Spleen (tissue), 7 donors: ENCODE results near the gene MAP3K10.

Source experiments
- POLR2A ChIP-seq, 3 donors: fragments of 450-650 bp; IDR thresholded peaks; one replicate each; pipeline ENCODE4 v1.5.1; 2017; ENCODE audit warnings: antibody characterized with exemption in 3 of 3, mild to moderate bottlenecking in 1 of 3
- TF ChIP-seq, protein P1 (sequence below), 11 experiments: fragments of 200-600 bp in 7 of 11; fragments of 450-650 bp in 4 of 11; sonication (generic) in 4 of 11; IDR thresholded peaks in 8 of 11; conservative IDR thresholded peaks in 3 of 11; 1 replicate in 7 of 11; 2 replicates in 4 of 11; pipeline versions ENCODE4 v1.4.0 to v1.8.0; 2016 to 2021; ENCODE audit warnings: antibody characterized with exemption in 11 of 11, inconsistent platforms in 4 of 11, mild to moderate bottlenecking in 1 of 11
- donor health status: DM: no; HTN: no; CAD: no; lungs with moderate emphysema.
- donor health status: DM: no; HTN: no; CAD: no.
- donor health status: DM: no; HTN: no; CAD: no.

DNA sequence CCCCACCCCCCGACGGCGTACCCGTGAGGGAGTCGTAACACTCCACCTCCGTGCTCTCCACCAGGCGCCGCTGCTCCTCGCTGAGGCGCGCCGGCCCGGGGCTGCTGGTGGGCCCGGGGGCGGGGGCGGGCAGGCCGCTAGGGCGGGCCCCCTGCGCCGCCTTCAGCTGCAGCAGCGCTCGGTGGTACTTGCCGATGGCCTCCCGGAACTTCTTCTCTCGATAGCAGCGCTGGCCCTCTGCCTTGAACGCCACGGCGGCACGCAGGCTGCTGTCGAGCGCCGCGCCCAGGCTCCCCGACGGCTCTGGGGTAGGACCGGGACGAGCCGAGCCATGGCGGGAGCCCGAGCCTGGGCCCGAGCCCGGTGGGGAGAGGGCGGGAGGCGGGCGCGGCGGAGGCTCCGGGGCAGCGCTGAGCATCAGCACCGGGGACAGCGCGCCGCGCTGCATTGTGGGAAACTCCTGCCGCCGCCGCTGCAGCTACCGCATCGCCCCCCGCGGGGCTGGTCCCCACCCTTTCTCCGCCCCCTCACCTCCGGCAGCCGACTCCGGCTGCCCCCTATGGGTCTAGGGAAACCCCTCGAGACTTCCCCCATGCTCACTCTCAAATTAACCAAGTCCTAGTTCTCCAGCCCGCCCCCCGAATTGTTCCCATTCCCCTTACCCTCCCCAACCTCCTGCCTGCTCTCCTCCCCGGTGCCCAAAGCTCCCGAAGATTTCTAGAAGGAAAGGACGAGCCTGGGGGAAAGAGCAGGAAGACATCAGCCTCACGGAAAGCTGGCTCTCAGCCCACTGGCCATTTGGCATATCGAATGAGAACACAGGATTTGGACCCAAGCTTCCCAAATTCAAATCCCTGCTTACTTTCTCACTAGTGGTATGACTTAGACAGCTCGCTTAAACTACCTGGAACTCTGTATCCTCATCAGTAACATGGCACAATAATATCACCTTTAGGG is 27.0 kb downstream of the MAP3K10 start, which contains the start of gene TTC9B:
- TF ChIP-seq, protein P1, sequence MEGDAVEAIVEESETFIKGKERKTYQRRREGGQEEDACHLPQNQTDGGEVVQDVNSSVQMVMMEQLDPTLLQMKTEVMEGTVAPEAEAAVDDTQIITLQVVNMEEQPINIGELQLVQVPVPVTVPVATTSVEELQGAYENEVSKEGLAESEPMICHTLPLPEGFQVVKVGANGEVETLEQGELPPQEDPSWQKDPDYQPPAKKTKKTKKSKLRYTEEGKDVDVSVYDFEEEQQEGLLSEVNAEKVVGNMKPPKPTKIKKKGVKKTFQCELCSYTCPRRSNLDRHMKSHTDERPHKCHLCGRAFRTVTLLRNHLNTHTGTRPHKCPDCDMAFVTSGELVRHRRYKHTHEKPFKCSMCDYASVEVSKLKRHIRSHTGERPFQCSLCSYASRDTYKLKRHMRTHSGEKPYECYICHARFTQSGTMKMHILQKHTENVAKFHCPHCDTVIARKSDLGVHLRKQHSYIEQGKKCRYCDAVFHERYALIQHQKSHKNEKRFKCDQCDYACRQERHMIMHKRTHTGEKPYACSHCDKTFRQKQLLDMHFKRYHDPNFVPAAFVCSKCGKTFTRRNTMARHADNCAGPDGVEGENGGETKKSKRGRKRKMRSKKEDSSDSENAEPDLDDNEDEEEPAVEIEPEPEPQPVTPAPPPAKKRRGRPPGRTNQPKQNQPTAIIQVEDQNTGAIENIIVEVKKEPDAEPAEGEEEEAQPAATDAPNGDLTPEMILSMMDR (IDR thresholded peaks at IDR 0.05 in 8 of 11, conservative IDR thresholded peaks at IDR 0.05 in 3 of 11) = no peak
- TF ChIP-seq POLR2A (IDR thresholded peaks at IDR 0.05) = no peak
